IMR-90 (cell line): ENCODE measurements around the gene RPL19. TPM values are rescaled to one million over a fixed set of nuclear protein-coding genes. Genes with fewer than 3 reads are reported as not detected.

ENCODE experiments used
- ATAC-seq: fragments of 200-7000 bp; cut with Tn5 transposase; 2 replicates; pipeline ENCODE4 v1.9.1; 2020; ENCODE audit warnings: low read depth, mild to moderate bottlenecking, moderate library complexity
- BruUV-seq: library from RNA; stranded (reverse); fragments of 400-500 nt; replicated peaks from 2 replicates; lab custom pipeline; 2021; lab: Mats Ljungman, UMichigan
- CTCF ChIA-PET: fragments of 300-600 bp; formaldehyde crosslinking; extraction: SDS; loops from one replicate; lab custom pipeline; 2021; ENCODE audit warnings: antibody characterized with exemption; lab: Yijun Ruan, JAX
- POLR2A ChIA-PET: fragments of 300-600 bp; sonication (Branson Sonifier 250); formaldehyde crosslinking; loops from one replicate; lab custom pipeline; 2022; ENCODE audit warnings: antibody characterized with exemption; ENCODE audit not compliant: unreplicated experiment; lab: Charles Lee
- DNase-seq: peaks from one replicate; pipeline ENCODE4 v3.0.0; 2013
- H2AFZ ChIP-seq: replicated peaks from 2 replicates; pipeline ENCODE3; 2013; ENCODE audit warnings: low read length, mild to moderate bottlenecking; ENCODE audit not compliant: poor library complexity
- H2AK5ac ChIP-seq: 2 replicates; pipeline ENCODE4 v1.6.1; 2013; ENCODE audit warnings: low read depth, low read length, inconsistent platforms
- H2AK9ac ChIP-seq: replicated peaks from 2 replicates; pipeline ENCODE3; 2013; ENCODE audit warnings: mild to moderate bottlenecking, low read depth, low read length, moderate library complexity; ENCODE audit not compliant: poor library complexity
- H2BK120ac ChIP-seq: 2 replicates; pipeline ENCODE4 v1.6.1; 2013; ENCODE audit warnings: low read depth, low read length, inconsistent platforms
- H2BK15ac ChIP-seq: 3 replicates; pipeline ENCODE4 v1.6.1; 2013; ENCODE audit warnings: low read depth, low read length, inconsistent platforms
- H2BK20ac ChIP-seq: 2 replicates; pipeline ENCODE4 v1.6.1; 2013; ENCODE audit warnings: low read depth, mild to moderate bottlenecking, inconsistent platforms, low read length, moderate library complexity
- H2BK5ac ChIP-seq: 2 replicates; pipeline ENCODE4 v1.6.1; 2013; ENCODE audit warnings: mild to moderate bottlenecking, low read depth, low read length, inconsistent platforms; ENCODE audit not compliant: poor library complexity, severe bottlenecking
- H3K14ac ChIP-seq: replicated peaks from 2 replicates; pipeline ENCODE4 v1.6.1; 2013; ENCODE audit warnings: low read depth, low read length, inconsistent platforms
- H3K18ac ChIP-seq: 2 replicates; pipeline ENCODE4 v1.6.1; 2013; ENCODE audit warnings: low read depth, low read length, control low read depth
- H3K23ac ChIP-seq: 2 replicates; pipeline ENCODE4 v1.6.1; 2013; ENCODE audit warnings: low read depth, low read length, inconsistent platforms
- H3K27ac ChIP-seq: 2 replicates; pipeline ENCODE4 v1.5.1; 2013; ENCODE audit warnings: mild to moderate bottlenecking, control low read depth, low read length; ENCODE audit not compliant: insufficient read depth
- H3K27me3 ChIP-seq: 2 replicates; pipeline ENCODE4 v1.6.1; 2013; ENCODE audit warnings: low read length; ENCODE audit not compliant: control insufficient read depth, insufficient read depth
- H3K36me3 ChIP-seq: 2 replicates; pipeline ENCODE4 v1.6.1; 2013; ENCODE audit warnings: low read length, mixed read lengths; ENCODE audit not compliant: control insufficient read depth, insufficient read depth
- H3K4ac ChIP-seq: 2 replicates; pipeline ENCODE4 v1.6.1; 2013; ENCODE audit warnings: low read depth, low read length, inconsistent platforms
- H3K4me1 ChIP-seq: 2 replicates; pipeline ENCODE4 v1.6.1; 2013; ENCODE audit warnings: low read length, mixed read lengths; ENCODE audit not compliant: control insufficient read depth, insufficient read depth
- H3K4me2 ChIP-seq: 2 replicates; pipeline ENCODE4 v1.6.1; 2013; ENCODE audit warnings: low read depth, mild to moderate bottlenecking, control low read depth, low read length, moderate library complexity
- H3K4me3 ChIP-seq: 2 replicates; pipeline ENCODE4 v1.5.1; 2013; ENCODE audit warnings: low read depth, mild to moderate bottlenecking, control low read depth, low read length, moderate library complexity; ENCODE audit not compliant: insufficient read depth
- H3K56ac ChIP-seq: 2 replicates; pipeline ENCODE4 v1.6.1; 2013; ENCODE audit warnings: low read length, inconsistent platforms; ENCODE audit not compliant: insufficient read depth; ENCODE audit errors: extremely low read depth
- H3K79me1 ChIP-seq, 2 experiments: 2 replicates each; pipeline ENCODE4 v1.6.1; 2013; ENCODE audit warnings: low read length in 2 of 2, inconsistent platforms in 1 of 2, low read depth in 1 of 2
- H3K9ac ChIP-seq: 2 replicates; pipeline ENCODE4 v1.6.1; 2013; ENCODE audit warnings: low read depth, low read length, control low read depth
- H3K9me1 ChIP-seq: 2 replicates; pipeline ENCODE4 v1.6.1; 2013; ENCODE audit warnings: low read length, inconsistent platforms; ENCODE audit not compliant: insufficient read depth
- H3K9me3 ChIP-seq: 2 replicates; pipeline ENCODE4 v1.6.1; 2013; ENCODE audit warnings: low read length; ENCODE audit not compliant: control insufficient read depth, insufficient read depth
- H4K20me1 ChIP-seq: 2 replicates; pipeline ENCODE4 v1.6.1; 2013; ENCODE audit warnings: low read length, inconsistent platforms; ENCODE audit not compliant: insufficient read depth
- H4K5ac ChIP-seq: 2 replicates; pipeline ENCODE4 v1.6.1; 2013; ENCODE audit warnings: mild to moderate bottlenecking, low read depth, low read length, control low read depth
- H4K8ac ChIP-seq, 2 experiments: 2 replicates each; pipeline ENCODE4 v1.6.1; 2013; ENCODE audit warnings: low read depth in 2 of 2, low read length in 2 of 2, control low read depth in 1 of 2, inconsistent platforms in 1 of 2
- H4K91ac ChIP-seq: 2 replicates; pipeline ENCODE4 v1.6.1; 2013; ENCODE audit warnings: low read depth, low read length, inconsistent platforms; ENCODE audit not compliant: insufficient read depth
- BHLHE40 ChIP-seq: fragments of 150-350 bp; IDR thresholded peaks from 2 replicates; pipeline ENCODE4 v1.6.1; 2016; ENCODE audit warnings: mild to moderate bottlenecking, low read depth, low read length
- CEBPB ChIP-seq: IDR thresholded peaks from 2 replicates; pipeline ENCODE4 v1.6.1; 2012; ENCODE audit warnings: low read depth, low read length, improper control_type of control experiment
- CHD1 ChIP-seq: IDR thresholded peaks from 2 replicates; pipeline ENCODE4 v1.6.1; 2012; ENCODE audit warnings: low read depth, low read length, improper control_type of control experiment
- CTCF ChIP-seq: conservative IDR thresholded peaks from 2 replicates; pipeline ENCODE4 v1.5.1; 2012; ENCODE audit warnings: mild to moderate bottlenecking, low read depth, low read length, improper control_type of control experiment
- ELK1 ChIP-seq: fragments of 150-350 bp; IDR thresholded peaks from 2 replicates; pipeline ENCODE4 v1.6.1; 2016; ENCODE audit warnings: low read depth, mild to moderate bottlenecking, low read length, moderate library complexity, borderline replicate concordance
- FOS ChIP-seq: fragments of 150-350 bp; IDR thresholded peaks from 2 replicates; pipeline ENCODE4 v1.6.1; 2016; ENCODE audit warnings: low read depth, low read length
- MAFK ChIP-seq: IDR thresholded peaks from 2 replicates; pipeline ENCODE4 v1.6.1; 2012; ENCODE audit warnings: low read depth, low read length, improper control_type of control experiment
- MAZ ChIP-seq: IDR thresholded peaks from 2 replicates; pipeline ENCODE4 v1.6.1; 2012; ENCODE audit warnings: low read depth, mild to moderate bottlenecking, low read length, improper control_type of control experiment, moderate library complexity, borderline replicate concordance
- MXI1 ChIP-seq: IDR thresholded peaks from 2 replicates; pipeline ENCODE4 v1.6.1; 2012; ENCODE audit warnings: low read depth, mild to moderate bottlenecking, low read length, moderate library complexity, borderline replicate concordance
- NFE2L2 ChIP-seq: fragments of 150-350 bp; IDR thresholded peaks from 2 replicates; pipeline ENCODE4 v1.6.1; 2016; ENCODE audit warnings: low read depth, mild to moderate bottlenecking, low read length
- POLR2A ChIP-seq: IDR thresholded peaks from 2 replicates; pipeline ENCODE4 v1.6.1; 2012; ENCODE audit warnings: mild to moderate bottlenecking, low read depth, low read length
- RAD21 ChIP-seq: IDR thresholded peaks from 2 replicates; pipeline ENCODE4 v1.6.1; 2012; ENCODE audit warnings: low read length, improper control_type of control experiment
- RCOR1 ChIP-seq: IDR thresholded peaks from 2 replicates; pipeline ENCODE4 v1.6.1; 2012; ENCODE audit warnings: mild to moderate bottlenecking, low read length, improper control_type of control experiment; ENCODE audit not compliant: insufficient replicate concordance
- RFX5 ChIP-seq: IDR thresholded peaks from 2 replicates; pipeline ENCODE4 v1.8.0; 2012; ENCODE audit warnings: low read depth, mild to moderate bottlenecking, low read length, moderate library complexity
- SMC3 ChIP-seq: fragments of 150-350 bp; IDR thresholded peaks from 2 replicates; pipeline ENCODE4 v1.6.1; 2016; ENCODE audit warnings: low read depth, mild to moderate bottlenecking, antibody characterized with exemption, low read length, moderate library complexity
- USF2 ChIP-seq: fragments of 150-350 bp; IDR thresholded peaks from 2 replicates; pipeline ENCODE4 v1.6.1; 2017; ENCODE audit warnings: mild to moderate bottlenecking, antibody characterized with exemption, low read length, low read depth
- WGBS, 2 experiments: methylation state at CpG; one replicate each; pipeline versions ENCODE4 v1.1.5 to v1.1.7; 2013; ENCODE audit warnings: missing lambda C conversion rate in 2 of 2; ENCODE audit not compliant: insufficient read length in 1 of 2; ENCODE audit errors: extremely low coverage in 2 of 2; 5-methylcytosine and 5-hydroxymethylcytosine counted together
- dilution Hi-C: fragments of 300-500 bp; cut with HindIII; formaldehyde crosslinking; loops from one replicate; pipeline ENCODE4 v1.14.3; 2018; ENCODE audit warnings: low sequenced_read_pairs; ENCODE audit not compliant: unreplicated experiment
- in situ Hi-C: fragments of 300-500 bp; cut with MboI; formaldehyde crosslinking; loops from 3 replicates; pipeline ENCODE4 v1.14.3; 2019; ENCODE audit warnings: low sequenced_read_pairs, inconsistent platforms, mixed read lengths
- intact Hi-C: fragments of 100-400 bp; cut with micrococcal nuclease; formaldehyde crosslinking; loops from 2 replicates; pipeline ENCODE4 v1.10.0; 2022
- polyA plus RNA-seq, 3 experiments: library from polyadenylated mRNA; depleted of rRNA; stranded (reverse); fragments of >200 nt; gene quantifications; 2 replicates each; pipeline ENCODE4 v1.2.3, GENCODE V29; 2012; ENCODE audit warnings: low replicate concordance in 1 of 3
- total RNA-seq: library from RNA; depleted of rRNA; stranded (reverse); fragments of >200 nt; gene quantifications from 2 replicates; pipeline ENCODE4 v1.2.3, GENCODE V29; 2012

RPL19 gene
- total and polyA plus RNA-seq, 2 of the 4 experiments (the other 2 are of a cell fraction), result 2,101 to 2,466 TPM

- TF ChIP-seq RCOR1 (no peak), FOS (no peak), SMC3 (no peak), CHD1 (no peak), USF2 (no peak), NFE2L2 (no peak), RAD21 (no peak), BHLHE40 (no peak), MAZ (no peak), CEBPB (no peak), RFX5 (no peak), MAFK (no peak), MXI1 (no peak), ELK1 (no peak), POLR2A (no peak), CTCF (no peak)
- ChIA-PET CTCF (no interaction called here), POLR2A (no interaction called here)
- Histone ChIP-seq H3K56ac (no peak overlapping the region), H2BK120ac (peak overlapping the region; percentile 78), H3K4me1 (peaks cover 16% of the 10 kb centered on the region), H4K20me1 (no peaks in the 10 kb centered on the region; the same call in 1 of the 2 replicates), H4K91ac (peak overlapping the region; percentile 7; the same call in 1 of the 2 replicates), H4K8ac (peak overlapping the region; percentile 68 to 73; a peak in 2 of 4 replicates), H3K79me1 (no peaks in the 10 kb centered on the region), H3K9ac (peak overlapping the region; percentile 30; the same call in 1 of the 2 replicates), H3K18ac (no peak overlapping the region; the same call in 1 of the 2 replicates), H3K27ac (no peak overlapping the region), H3K36me3 (peaks cover 2% of the 10 kb centered on the region), H3K4ac (peak overlapping the region; percentile 70; the same call in 1 of the 2 replicates), H3K23ac (no peak overlapping the region), H3K4me2 (peak overlapping the region; percentile 21), H2AFZ (peak overlapping the region; percentile 97), H3K27me3 (peaks cover 2% of the 10 kb centered on the region; the same call in 1 of the 2 replicates), H2BK15ac (peak overlapping the region; percentile 51; the same call in 1 of the 3 replicates), H2BK5ac (no peak overlapping the region), H2AK9ac (peak overlapping the region; percentile 97), H2AK5ac (peak overlapping the region; percentile 27), H3K4me3 (peak overlapping the region; percentile 31), H3K14ac (no peak overlapping the region), H4K5ac (no peak overlapping the region), H2BK20ac (no peak overlapping the region), H3K9me3 (no peaks in the 10 kb centered on the region), H3K9me1 (peaks cover 12% of the 10 kb centered on the region)
- in situ Hi-C loops, result no loop called here
- no peak for ATAC-seq
- intact Hi-C loops, result no loop called here
- BruUV-seq, result no TSS peak
- no peak for DNase-seq
- 3% methylated on average over 5 of the region's 22 CpGs; no CpG with 5 or more reads in 1 of the 2 experiments for WGBS, 2 experiments
- dilution Hi-C loops, result no loop called here
Observed at GRCh38 chr17:39210093-39210434, 10.0 kb downstream of the RPL19 start.
